Stimulated activated CD4-positive, alpha-beta T cell treated with anti-CD3 and anti-CD28 coated beads, Interleukin-1b, Interleukin-23, amount 100 ng/mL, for 24 hours (primary cell): Measurements from ENCODE around the gene MTA3.
"Not testable (repeated sequence)": the region's sequence is repeated elsewhere in the genome, so short reads cannot be mapped to it uniquely, and the experiment has no call there.

ENCODE experiments used
- DNase-seq, 4 experiments: peaks; one replicate each; pipeline ENCODE4 v3.0.0-alpha.2; 2020; ENCODE audit warnings: low read depth in 4 of 4, low spot score in 1 of 4

Gene MTA3

DNA sequence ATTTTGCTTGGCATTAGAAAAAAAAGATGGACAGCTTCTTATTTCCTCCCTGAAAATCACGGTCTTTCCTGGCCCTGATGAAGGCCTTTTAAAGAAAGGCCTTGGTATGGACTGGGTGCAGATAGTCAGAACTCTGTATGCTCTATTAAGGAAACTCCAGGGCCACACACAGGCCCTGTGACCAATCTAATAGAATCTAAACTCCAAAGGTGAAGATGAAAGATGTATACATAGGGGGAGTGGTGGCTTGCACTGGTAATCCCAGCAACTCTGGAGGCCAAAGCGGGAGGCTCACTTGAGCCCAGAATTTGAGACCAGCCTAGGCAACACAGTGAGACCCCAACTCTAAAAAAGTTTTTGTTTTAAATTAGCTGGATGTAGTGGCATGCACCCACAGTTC, 158.2 kb downstream of the MTA3 start:
- DNase-seq = no peak

DNA sequence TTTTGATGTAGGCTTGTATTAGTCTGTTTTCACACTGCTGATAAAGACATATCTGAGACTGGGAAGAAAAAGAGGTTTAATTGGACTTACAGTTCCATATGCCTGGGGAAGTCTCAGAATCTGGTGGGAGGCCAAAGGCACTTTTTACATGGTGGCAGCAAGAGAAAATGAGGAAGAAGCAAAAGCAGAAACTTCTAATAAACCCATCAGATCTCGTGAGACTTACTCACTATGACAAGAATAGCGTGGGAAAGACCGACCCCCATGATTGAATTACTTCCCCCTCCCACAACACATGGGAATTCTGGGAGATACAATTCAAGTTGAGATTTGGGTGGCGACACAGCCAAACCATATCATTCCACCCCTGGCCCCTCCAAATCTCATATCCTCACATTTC, 162.9 kb downstream of the MTA3 start:
- DNase-seq = not testable (repeated sequence)

DNA sequence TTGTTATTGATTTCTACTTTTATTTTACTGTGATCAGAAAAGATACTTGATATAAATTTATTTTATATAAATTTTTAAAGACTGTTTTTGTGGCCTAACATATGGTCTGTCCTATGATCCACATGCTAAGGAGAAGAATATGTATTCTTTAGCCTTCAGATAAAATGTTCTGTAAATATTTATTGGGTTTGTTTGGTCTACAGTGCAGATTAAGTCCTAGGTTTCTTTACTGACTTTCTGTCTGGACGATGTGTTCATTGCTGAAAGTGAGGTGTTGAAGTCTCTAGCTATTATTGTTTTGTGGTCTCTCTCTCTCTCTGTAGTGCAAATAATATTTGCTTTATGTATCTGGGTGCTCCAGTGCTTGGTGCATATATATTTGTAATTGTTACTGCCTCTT, 165.4 kb downstream of the MTA3 start:
- DNase-seq = no peak

DNA sequence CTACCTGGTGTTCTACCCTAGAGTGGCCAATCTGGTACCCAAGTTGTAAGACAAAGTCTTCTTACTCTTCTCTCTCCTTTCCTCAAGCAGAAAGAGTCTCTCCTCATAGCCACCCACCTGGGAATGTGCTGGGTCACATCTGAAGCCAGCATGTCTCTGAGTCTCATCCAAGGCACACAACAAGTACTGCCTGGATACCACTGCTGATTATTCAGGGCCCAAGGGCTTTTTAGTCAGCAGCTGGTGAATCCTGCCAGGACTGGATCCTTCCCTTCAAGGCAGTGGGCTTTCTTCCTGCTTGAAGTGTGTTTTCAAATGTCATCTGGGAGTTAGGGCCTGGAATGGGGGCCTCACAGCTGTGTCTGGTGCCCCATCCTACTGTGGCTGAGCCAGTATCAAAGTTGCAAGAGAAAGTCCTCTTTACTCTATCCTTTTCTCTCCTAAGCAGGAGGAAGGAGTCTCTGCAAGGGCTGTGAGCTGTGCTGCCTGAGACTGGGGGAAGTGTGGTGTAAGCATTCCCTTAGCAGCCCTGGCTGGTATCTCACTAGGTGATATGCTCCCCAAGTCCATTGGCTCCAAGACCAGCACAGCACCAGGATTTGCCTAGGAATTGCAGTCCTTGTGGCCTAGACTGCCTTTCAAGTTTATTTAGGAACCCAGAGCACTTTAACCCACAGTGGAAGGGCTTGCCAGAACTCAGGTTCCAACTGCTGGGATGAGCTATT, 168.3 kb downstream of the MTA3 start:
- DNase-seq = no peak

DNA sequence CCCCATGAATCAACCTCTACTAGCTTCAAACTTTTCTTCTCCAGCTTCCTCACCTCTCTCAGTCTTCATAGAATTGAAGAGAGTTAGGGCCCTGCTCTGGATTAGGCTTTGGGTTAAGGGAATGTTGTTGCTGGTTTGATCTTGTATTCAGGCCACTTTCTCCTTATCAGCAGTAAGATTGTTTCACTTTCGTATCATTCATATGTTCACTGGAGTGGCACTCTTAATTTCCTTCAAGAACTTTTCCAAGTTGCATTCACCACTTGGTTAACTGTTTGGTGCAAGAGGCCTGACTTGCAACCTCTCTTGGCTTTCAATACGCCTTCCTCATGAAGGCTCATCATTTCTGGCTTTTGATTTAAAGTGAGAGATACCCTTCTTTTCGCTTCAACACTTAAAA, 172.7 kb downstream of the MTA3 start:
- no peak for DNase-seq

DNA sequence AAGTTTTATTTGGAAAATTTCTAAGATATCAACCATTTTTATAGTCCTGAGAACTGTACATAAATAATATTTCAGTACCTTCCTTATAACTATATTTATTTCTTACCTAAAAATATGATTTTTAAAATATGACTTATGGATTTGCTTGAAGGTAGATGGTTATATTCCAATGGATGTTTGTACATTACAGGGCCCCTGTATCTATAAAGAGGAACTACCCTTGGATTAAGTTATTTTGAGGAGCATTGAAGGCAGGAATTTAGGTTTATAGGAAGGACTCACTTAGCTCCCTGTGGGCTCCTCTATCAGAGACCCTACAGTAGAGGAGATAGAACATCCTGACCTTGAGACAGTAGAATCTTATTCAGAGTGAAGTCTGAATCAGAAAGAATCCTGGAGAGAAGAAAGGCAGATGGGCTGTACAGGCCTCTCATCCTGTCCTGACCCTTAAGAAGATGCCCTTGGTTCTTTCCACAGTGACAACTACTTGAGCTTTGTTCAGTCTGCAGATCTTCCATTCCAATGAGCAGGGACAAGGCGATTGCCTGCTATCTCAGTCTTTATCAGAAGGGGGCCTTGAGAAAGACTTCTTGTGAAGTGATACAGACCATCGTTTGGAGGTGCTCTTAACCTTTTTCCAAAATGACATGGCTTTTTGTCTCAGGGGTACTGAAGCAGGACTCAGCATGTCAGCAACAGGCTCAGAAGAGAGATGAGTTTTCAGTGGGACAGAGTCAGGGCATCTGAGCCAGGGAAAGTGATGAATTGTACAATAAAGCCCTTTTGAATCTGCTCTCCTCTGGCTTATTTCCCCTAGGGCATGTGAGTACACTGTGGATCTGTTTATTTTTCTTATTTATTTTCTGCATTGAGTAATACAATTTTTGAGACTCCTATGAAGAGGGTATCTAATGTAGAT, 174.6 kb downstream of the MTA3 start:
- DNase-seq = no peak

DNA sequence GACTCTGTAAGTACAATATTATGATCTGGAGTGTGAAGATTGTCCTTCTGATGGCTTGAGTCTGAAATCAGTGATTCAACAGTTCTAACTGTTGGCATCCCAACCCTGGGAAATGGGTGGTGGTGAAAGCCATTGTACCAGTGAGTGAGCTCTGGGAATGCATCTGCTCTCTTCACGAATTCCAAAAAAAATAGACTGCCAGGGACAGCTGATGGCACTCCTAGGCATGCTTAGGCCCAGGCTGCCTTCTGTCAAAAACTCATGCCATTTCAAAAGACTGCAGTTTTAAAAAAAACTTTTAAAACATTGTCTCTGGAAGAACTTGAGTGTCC, 175.2 kb downstream of the MTA3 start:
- no peak for DNase-seq

DNA sequence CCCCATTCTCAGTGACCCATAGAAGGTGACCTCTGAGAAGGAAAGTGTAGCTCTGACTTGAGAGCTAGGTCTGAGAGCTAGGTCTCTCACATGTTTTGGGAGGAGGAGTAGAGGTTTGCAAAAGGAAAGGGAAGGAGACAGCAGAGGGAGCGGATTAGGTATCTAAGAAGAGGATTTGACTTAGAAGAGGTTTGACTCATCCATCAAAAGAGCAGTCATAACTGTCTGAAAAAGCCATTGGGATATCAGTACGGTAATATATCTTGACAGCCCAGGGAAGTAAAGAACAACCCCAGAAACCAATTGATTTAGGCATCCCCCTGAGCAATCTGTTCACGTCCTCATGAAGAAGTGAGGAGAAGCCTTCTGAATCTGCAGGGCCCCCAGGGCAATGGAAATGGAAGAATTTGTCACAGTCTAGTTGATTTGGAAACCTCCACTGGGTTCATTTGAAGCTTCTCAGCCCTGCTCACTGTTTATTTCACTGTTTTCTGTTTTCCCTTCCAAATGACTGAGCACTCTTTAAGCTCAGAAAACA, 176.2 kb downstream of the MTA3 start:
- DNase-seq = no peak

DNA sequence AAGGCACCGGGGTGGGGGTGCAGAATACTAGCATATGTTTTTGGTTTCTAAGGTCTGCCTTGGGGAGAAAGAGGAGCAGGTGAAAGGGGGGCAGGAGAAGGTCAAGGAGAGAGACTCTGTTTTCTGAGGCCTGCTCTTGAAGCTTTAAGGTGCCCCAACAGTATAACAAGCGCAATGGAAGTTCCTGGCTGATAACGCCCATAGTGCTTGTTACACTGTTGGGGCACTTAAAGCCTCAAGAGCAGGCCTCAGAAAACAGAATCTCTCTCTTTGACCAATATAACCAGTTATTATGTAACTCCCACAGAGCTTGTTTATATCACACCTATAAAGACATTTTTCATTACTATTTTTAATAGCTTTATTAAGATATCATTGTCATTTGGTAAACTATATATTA, 179.0 kb downstream of the MTA3 start:
- no peak for DNase-seq

DNA sequence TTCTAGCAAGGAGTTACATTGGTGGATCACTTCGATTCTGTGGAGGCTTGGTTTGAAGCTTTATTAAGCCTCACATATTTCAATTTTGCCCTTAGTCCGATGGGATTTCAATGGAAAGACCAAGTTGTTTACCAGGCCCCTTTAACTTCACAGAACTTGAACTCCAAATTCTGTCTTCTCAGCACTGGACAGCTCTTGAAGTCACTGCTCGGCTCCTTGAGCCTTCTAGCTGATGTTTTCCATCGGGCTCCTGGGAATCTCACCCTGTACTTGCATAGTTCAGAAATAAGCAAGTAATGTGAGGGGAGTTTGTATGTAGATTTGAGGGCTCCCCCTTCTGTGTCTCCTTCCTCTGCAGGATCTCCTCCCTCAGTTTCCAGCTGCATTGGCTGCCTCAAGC, 180.4 kb downstream of the MTA3 start:
- DNase-seq = no peak

DNA sequence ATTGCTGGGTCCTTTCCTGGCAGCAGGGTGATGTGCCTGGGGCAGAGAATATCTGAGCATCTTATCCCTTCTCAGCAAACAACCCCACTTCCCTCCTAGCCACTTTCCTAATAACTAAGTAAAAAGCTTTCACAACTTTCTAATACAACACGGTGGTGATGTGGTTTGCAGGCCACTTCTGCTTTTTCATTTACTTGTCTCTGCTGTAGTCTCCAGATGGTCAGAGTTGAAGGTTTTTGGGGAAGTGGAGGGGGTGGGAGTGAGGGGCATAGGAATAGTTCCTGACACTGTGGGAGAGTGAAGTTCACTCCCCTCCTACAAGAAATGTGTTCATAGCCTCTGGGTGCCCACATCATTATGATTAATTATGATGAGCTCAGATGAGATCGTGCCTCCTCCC, 183.9 kb downstream of the MTA3 start:
- no peak for DNase-seq

DNA sequence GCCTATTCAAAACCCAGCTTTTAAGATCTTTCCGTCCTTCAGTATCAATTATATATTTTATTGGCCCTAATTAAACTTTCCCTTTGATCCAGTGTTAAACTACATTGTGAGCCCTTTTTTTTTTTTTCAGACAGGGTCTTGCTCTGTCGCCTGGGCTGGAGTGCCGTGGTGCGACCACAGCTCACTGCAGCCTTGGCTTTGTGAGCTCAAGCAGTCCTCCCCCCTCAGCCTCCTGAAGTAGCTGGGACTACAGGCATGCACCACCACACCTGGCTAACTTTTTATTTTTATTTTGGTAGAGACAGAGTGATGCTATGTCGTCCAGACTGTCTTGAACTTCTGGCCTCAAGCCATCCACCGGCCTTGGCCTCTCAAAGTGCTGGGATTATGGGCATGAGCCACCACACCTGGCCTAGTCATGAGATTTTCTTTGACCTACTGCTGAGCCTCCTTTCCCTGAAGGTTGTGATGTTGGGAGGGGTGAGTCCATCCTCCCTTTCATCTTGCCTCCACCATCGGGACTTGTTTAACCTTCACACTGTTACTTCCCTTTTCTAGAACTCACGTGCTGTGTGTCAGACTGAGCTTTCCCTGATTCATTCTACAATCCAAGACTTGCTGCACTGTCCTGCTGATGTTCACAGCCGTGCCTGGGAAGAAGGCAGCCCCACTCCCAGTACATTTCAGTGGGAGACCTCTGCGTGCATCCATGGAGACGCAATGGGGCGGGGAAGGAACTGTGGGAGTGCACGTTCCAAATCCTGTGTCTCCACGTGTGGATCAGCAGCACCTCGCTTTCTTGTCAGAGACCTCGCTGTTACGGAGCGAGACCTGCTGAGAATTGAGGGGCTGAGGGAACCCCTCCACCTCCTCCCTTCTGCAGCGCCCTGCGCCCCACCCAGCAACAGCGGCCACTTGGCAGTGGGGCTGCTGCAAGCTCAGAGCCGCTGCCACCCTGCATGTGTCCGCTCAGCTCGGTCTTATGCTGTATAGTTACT, 184.7 kb downstream of the MTA3 start:
- DNase-seq = no peak

DNA sequence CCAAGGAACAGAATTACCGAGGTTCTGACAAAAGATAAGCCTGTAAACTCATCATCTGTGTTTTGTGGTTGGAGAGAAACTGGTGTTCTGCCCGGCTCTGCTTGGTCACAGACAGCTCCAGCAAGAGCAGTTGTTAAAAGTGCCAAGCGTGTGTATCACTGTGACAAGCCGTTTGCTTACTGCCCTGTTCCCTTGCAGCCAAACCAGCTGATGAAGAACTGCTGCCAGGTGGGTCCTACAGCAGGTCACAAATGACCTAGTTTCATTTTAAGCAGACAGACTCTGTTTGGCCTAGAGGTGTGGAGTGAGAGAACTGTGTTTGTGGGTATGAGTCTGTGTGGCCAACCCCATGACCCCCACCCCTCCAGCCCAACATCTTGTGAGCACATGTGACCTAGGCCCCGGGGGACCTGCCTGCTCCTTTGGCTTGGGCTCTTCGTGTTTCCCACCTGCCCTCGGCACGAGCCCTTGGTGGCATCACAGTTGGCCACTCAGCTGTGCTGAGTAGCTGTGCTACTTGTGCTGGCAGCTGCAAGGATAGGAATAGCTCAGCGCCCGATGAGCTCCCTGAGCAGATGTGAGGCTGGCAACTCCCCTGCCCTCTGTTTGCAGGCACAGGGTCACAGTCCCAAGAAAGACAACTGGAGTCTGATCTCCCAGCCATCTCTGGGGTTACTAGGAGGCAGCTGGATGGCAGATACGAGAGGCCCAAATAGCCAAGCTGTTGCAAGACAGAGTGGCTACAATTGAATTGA, 185.8 kb downstream of the MTA3 start:
- DNase-seq = no peak

DNA sequence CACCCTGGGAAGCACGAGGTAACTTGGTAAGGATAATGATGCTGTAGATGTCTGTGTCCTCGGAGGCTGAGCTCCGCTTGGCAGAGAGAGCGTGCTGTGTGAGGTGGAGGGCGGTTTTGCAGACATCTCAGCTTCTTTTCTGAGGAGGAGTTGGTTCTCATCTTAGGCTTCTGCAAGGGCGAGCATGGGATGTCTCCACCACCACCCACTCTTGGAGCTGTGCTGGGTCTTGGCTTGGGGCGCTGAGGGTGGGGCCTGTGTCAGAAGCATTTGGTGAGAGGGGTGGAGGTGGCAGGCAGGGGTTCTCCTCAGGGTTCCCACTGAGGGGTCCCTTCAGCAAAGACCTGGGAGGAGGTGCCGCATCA, 186.3 kb downstream of the MTA3 start:
- DNase-seq = no peak

DNA sequence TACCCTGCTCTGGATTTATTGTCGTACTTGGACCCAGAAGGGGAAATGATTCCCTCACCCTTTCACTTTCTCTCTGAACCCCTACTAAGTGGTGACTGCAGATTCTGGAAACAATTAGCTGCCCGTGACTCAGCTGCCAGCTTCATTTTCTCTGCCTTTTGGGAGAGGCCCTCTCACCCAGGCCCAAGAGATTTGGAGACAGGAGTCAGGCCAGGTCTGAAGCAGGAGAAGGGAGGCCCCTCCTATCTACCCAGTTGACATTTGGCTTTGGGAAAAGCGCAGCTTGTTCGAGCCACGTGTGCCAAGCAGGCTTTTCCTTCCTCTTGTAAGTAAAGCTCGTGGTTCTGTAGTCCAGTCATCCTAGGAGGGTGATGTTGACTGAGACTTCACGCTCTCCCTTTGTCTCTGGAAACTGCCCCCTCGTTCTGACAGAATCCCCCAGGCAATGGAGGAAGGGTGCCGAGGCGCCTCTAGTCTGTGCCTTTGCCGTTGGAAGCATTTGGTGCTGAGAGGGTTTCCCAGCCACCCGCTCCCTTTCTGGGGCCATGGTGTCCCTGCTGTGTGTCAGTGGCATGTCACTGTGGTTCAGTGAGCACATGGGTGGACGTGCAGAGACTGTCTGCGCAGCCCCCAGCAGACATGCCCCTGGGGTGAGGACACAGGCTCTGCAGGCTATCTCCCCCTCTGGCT, 186.9 kb downstream of the MTA3 start:
- DNase-seq = no peak

DNA sequence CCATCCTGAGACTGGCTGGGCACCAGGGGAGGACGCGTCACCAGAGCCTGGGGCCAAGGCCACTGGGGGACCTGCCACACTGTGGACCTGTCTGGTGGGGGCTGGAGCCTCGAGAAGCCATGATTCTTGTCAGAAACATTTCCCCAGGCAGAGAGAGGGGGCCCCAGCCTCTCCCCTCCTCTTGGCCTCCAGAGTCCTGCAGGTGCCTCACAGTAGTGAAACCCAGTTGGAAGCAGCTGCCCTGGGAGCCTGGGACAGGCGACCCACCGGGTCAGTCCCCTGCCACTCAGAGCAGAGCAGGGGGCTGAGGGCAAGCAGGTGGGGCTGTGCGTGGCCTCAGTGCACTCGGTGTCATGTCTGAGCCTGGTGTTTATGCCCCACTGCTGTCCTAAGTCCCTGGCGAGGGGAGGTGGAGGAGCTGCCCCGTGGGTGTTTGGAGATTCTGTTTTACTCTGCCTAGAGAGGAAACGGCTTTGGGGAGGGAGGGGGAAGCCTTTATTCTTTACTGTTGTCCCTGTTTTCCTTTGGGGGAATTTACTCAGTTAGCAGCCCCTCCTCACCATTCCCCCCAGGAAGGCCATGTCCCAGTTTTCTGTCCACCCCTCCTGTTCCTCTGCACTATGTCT, 187.8 kb downstream of the MTA3 start:
- DNase-seq = no peak

DNA sequence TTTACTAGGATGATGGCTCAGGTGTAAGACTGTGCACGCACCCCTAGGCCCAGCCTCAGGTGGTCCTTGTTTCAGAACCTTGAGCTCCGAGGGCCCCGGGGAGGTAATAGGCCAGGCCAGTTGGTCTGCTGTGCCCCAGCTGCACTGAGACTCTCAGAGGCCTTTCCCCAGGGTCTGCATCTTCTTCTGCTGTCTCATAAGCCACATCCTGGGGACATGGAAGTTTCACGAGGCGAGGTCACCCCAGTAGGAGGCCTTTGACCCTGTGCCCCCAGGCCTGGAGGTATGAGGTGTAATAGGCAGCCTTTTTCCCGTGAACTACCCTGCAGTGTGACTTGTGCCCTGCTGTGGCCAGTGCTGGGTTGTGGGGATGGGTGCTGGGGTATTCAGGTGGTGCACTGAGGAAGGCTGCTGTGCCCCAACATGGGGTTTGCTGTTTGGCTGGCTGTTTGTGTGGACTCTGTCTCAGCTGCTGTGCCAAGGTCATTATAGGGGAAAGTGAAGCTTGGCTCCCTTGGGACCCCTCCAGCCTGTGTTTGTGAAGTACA, 188.6 kb downstream of the MTA3 start:
- no peak for DNase-seq

DNA sequence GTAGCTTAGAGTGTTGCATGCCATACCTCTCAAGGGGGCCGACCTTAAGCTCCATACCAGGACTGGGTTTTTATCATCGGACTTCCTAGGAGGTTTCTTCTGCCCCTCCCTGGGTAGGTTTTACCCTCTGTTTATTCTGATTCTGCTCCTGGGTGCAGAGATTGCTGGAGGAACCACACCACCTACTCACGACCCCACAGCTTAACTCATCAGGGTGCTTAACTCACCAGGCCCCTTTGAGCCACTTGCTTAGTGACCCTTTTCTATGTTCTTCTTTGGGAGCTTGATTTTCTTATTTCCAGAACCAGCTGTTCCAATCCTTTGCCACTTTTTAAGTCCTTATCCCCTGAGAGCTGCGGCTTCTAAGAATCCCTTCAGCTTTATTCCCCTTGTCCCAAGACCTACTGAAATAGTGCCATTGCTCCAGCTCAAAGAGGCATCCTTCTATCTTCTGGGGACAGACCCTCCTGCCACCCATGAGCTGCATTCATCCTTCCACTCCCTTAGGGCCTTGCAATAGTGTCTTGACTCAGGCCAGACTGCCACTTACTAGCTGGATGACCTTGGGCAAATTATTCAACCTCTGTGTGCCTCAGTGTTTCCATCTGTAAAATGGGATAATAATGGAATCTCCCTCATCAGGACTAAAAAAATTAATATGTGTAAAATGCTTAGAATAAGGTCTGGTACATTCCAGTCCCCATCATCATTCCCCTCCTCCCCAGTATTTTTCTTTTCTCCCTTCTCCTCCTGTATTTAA, 189.7 kb downstream of the MTA3 start:
- DNase-seq = no peak
